ENCODE results near the gene ARHGAP26. TPM values are rescaled to one million over a fixed set of nuclear protein-coding genes. Genes with fewer than 3 reads are reported as not detected.
A peak's percentile ranks its signal among the peaks of the same experiment; 100 is the strongest.

ARHGAP26 gene
- total and polyA plus RNA-seq, 4 donors = 5.4 to 52.3 (median 30.4) TPM

DNA sequence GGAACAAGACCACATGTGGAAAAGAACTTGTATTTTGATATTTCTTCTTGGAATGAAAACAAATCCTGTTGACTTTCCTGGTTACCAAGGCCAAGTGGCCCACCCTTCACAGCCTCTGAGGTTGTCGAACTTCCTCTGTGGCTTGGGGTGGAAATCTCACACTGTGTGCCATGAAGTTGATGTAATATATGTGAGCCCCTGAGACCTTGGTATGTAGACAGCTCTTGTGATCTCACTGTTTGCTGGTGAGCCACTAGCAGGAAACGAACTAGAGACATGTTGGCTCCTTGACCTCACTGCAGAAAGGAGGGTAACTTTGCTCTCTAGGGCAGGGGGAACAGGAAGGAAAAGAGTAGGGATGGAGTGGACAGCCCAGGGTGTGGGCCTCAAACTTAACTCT lies 159.4 kb downstream of the ARHGAP26 start:
- no peak for DNase-seq
- H3K9me3 ChIP-seq (ENCODE audit: control insufficient read depth in 4 of 4, insufficient read depth in 3 of 4, low read length in 3 of 4) = no peaks in the 10 kb centered on the region
- H3K27ac ChIP-seq (ENCODE audit: low read depth in 1 of 2, low read length in 1 of 2) = peak overlapping the region; percentile 46 to 50
- ATAC-seq (ENCODE audit: insufficient read depth, low FRiP score) = no peak
- WGBS, 2 donors = 25 to 31% methylated on average over 2 of the region's 2 CpGs
- H3K27me3 ChIP-seq (ENCODE audit: control insufficient read depth in 3 of 3, insufficient read depth in 3 of 3, low read length in 2 of 3) = no peaks in the 10 kb centered on the region
- no peak for TF ChIP-seq CTCF (IDR thresholded peaks at IDR 0.05; ENCODE audit: control extremely low read depth, extremely low read depth)
- H3K9ac ChIP-seq (ENCODE audit: insufficient read depth in 1 of 2, low read length in 2 of 2) = no peak overlapping the region
- peaks cover 0 to 41% (median 0%) of the 10 kb centered on the region in 5 donors for H3K4me1 ChIP-seq (ENCODE audit: control insufficient read depth in 5 of 5, insufficient read depth in 5 of 5, low read length in 5 of 5)
- peaks cover 0 to 2% (median 0%) of the 10 kb centered on the region in 4 donors for H3K36me3 ChIP-seq (ENCODE audit: control insufficient read depth in 4 of 4, insufficient read depth in 4 of 4, low read length in 4 of 4)
- H3K4me3 ChIP-seq = no peak overlapping the region

DNA sequence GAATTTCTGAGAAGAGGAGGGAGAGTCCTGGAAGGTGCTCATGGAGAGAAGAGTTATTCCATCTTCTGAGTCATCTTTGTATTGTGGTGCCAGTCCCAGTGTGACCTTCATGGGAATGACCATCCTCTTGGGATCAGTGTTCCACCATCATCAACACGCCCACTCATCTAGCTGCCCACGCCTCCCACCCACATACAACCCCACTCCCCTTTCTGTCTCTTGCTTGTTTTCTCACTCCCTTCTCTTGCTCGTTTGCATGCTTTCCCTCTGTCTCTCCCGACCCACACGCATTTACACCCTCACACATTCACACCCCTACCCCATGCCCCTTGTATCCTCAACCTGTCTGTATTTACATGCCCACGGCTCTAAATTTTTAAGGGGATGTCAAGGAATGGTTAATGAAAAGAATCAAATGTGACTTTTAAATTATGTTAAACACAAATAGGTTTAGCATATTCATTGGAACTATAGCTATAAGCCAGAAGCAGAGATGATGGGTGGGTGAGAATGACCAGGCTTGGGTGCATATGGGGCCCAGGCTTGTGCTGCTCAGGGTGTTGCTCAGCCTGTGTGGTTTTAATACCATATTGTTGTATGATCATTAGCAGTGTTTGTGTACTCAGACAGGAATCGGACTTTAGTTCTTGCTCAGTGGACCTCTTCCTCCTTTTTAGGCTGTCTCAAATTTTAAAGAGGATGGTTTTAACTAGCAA lies 160.4 kb downstream of the ARHGAP26 start:
- TF ChIP-seq CTCF (IDR thresholded peaks at IDR 0.05; ENCODE audit: control extremely low read depth, extremely low read depth) = no peak
- peaks cover 0 to 2% (median 0%) of the 10 kb centered on the region in 4 donors for H3K36me3 ChIP-seq (ENCODE audit: control insufficient read depth in 4 of 4, insufficient read depth in 4 of 4, low read length in 4 of 4)
- 92 to 98% methylated on average over 7 of the region's 7 CpGs for WGBS, 2 donors
- no peak overlapping the region for H3K4me3 ChIP-seq
- DNase-seq (no peak), ATAC-seq (ENCODE audit: insufficient read depth, low FRiP score) (no peak)
- peak overlapping the region in 1 of 2 donors; percentile 50 for H3K27ac ChIP-seq (ENCODE audit: low read depth in 1 of 2, low read length in 1 of 2)
- no peaks in the 10 kb centered on the region for H3K9me3 ChIP-seq (ENCODE audit: control insufficient read depth in 4 of 4, insufficient read depth in 3 of 4, low read length in 3 of 4)
- H3K9ac ChIP-seq (ENCODE audit: insufficient read depth in 1 of 2, low read length in 2 of 2) = no peak overlapping the region
- no peaks in the 10 kb centered on the region for H3K27me3 ChIP-seq (ENCODE audit: control insufficient read depth in 3 of 3, insufficient read depth in 3 of 3, low read length in 2 of 3)
- peaks cover 0 to 40% (median under 1%) of the 10 kb centered on the region in 5 donors for H3K4me1 ChIP-seq (ENCODE audit: control insufficient read depth in 5 of 5, insufficient read depth in 5 of 5, low read length in 5 of 5)

GRCh38 chr5:142931896-142932686 lies 161.9 kb downstream of the ARHGAP26 start:
- Histone ChIP-seq H3K9ac (ENCODE audit: insufficient read depth in 1 of 2, low read length in 2 of 2) (no peak overlapping the region), H3K27me3 (ENCODE audit: control insufficient read depth in 3 of 3, insufficient read depth in 3 of 3, low read length in 2 of 3) (no peaks in the 10 kb centered on the region), H3K27ac (ENCODE audit: low read depth in 1 of 2, low read length in 1 of 2) (peak overlapping the region in 1 of 2 donors; percentile 71), H3K4me1 (ENCODE audit: control insufficient read depth in 5 of 5, insufficient read depth in 5 of 5, low read length in 5 of 5) (peaks cover 0 to 41% (median 5%) of the 10 kb centered on the region in 5 donors), H3K4me3 (no peak overlapping the region), H3K36me3 (ENCODE audit: control insufficient read depth in 4 of 4, insufficient read depth in 4 of 4, low read length in 4 of 4) (peaks cover 0 to 2% (median 0%) of the 10 kb centered on the region in 4 donors), H3K9me3 (ENCODE audit: control insufficient read depth in 4 of 4, insufficient read depth in 3 of 4, low read length in 3 of 4) (no peaks in the 10 kb centered on the region)
- 79 to 91% methylated on average over 9 of the region's 9 CpGs for WGBS, 2 donors
- no peak for ATAC-seq (ENCODE audit: insufficient read depth, low FRiP score)
- DNase-seq = no peak
- TF ChIP-seq CTCF (IDR thresholded peaks at IDR 0.05; ENCODE audit: control extremely low read depth, extremely low read depth) = no peak

Data from lung (tissue), 12 donors.